Breast epithelium (tissue), 3 donors: ENCODE data around the gene OR5AK2.

Experiments
- CTCF ChIP-seq, 3 donors: fragments of 450-650 bp; IDR thresholded peaks; one replicate each; pipeline ENCODE4 v1.5.1; 2016 to 2017; ENCODE audit warnings: antibody characterized with exemption in 3 of 3, mild to moderate bottlenecking in 3 of 3, moderate library complexity in 3 of 3
- POLR2AphosphoS5 ChIP-seq, 3 donors: sonication (generic); formaldehyde crosslinking; IDR thresholded peaks; one replicate each; pipeline ENCODE4 v1.6.1; 2017; ENCODE audit warnings: antibody characterized with exemption in 3 of 3

- TF ChIP-seq CTCF (IDR thresholded peaks at IDR 0.05) (no peak), POLR2AphosphoS5 (IDR thresholded peaks at IDR 0.05) (no peak)
These were observed 11.4 kb upstream of the OR5AK2 start for GRCh38 chr11:56977314-56977713.
